Renal pelvis (tissue), 4 donors: ENCODE results near the gene KPTN. TPM values are rescaled to one million over a fixed set of nuclear protein-coding genes. Genes with fewer than 3 reads are reported as not detected.
A peak's percentile ranks its signal among the peaks of the same experiment; 100 is the strongest.

Experiments used
- DNase-seq: peaks from one replicate; pipeline ENCODE4 v3.0.0-alpha.2; 2013
- polyA plus RNA-seq, 3 donors: library from polyadenylated mRNA; unstranded; fragments of 120-200 nt; gene quantifications; one replicate each; pipeline ENCODE4 v1.2.1, GENCODE V29; 2013; ENCODE audit not compliant: insufficient read length in 3 of 3

Gene KPTN
- polyA plus RNA-seq, 3 donors, result 13.8 to 15.9 (median 14.6) TPM

GRCh38 chr19:47436712-47437401 is 47.2 kb downstream of the KPTN start:
- DNase-seq, result no peak

DNA sequence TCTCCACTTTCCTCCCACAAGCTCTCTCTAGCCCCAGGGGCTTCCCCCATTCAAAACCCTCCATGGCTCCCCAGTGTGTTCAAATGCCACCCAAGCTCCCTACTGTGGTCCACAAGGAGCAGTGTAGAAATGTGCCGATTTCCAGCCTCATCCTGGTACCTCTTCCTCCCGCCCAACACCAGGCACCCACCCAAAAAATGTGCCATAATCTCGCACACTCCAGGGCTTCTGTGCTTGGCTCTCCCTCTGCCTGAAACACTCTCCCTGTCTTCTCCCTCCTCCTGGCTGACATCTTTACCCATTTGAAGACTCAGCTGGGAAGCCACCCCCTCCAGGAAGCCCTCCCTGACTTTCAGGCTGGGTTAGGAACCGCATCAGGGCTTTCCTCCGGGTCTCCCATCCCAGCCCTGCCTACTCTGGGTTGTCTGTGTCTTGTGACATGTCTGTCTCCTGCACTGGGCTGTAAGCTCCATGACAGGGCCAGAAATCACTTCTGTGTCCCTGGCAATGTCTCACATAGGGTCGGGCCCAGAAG is 48.1 kb downstream of the KPTN start:
- no peak for DNase-seq

- no peak for DNase-seq
Measured at GRCh38 chr19:47435196-47435595, 48.8 kb downstream of the KPTN start.

GRCh38 chr19:47434088-47434487 is 49.9 kb downstream of the KPTN start:
- DNase-seq, result no peak

- DNase-seq, result no peak
Measured at GRCh38 chr19:47433121-47433520, 50.9 kb downstream of the KPTN start.

- no peak for DNase-seq
Measured at GRCh38 chr19:47432499-47432898, 51.5 kb downstream of the KPTN start.

DNA sequence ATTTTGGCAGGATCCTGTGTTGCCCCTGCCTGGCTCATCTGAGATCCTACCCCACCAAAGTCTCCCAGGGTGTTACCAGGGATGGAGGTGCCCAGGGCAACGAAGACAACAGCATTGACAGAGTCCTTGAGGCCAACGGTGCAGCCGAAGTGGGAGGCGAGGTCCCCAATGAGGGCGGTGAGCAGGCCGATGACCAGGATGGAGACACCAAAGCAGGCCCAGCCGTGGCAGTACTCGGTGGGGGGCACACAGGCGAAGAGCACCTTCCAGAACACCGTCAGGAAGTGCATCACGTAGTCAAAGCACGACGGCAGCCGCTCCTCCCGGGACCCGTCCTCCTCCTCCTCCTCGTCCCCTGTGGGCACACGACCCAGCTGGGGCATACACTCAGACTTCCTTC is 51.9 kb downstream of the KPTN start:
- no peak for DNase-seq

DNA sequence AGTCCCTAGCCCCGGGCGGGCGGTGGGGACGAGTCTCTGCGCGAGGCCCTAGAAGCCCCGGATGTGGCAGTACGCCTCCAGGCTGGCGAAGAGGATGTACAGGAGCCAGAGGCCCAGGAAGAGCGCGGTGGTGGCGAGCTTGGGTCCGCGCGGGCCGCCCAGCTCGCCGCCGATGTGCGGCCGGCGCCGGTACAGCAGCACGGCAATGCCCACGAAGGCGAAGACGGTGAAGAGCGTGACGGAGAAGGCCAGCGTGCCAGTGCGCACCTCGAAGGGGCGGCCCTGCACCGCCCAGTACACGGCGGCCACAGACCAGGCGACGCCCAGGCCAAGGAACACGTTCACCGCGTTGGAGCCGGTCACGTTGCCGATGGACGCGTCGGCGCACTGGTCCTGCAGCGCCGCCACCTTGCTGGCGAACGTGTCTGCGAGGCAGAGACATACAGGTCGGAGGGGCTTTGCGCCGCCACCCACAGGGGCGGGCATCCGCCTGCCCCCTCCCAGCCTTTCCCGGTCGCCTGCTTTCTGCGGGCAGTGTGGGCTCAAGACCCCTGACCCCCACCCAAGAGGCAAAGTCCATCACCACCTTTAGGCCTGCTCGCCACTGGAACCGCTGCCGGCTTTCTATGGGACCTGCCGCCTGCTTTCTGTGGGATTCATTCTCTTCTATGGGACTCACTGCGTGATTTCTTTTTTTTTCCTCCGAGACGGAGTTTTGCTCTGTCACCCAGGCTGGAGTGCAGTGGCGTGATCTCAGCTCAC is 53.8 kb downstream of the KPTN start:
- DNase-seq, result no peak

- DNase-seq, result no peak
Measured at GRCh38 chr19:47429140-47429793, 54.8 kb downstream of the KPTN start.

GRCh38 chr19:47428177-47428894 is 55.7 kb downstream of the KPTN start:
- DNase-seq, result peak; percentile 90

- DNase-seq, result no peak
Measured at GRCh38 chr19:47427241-47428176, 56.5 kb downstream of the KPTN start.

Other genes with a start within 250 kb of the KPTN start
- gene CCDC9, start 227.7 kb downstream of the KPTN start, polyA plus RNA-seq, result 10 to 100 TPM; 25.8 to 30.2 (median 26.0) TPM
- gene INAFM1, start 209.3 kb downstream of the KPTN start, polyA plus RNA-seq, result 10 to 100 TPM in 2 of 3 donors, 1 to 10 TPM in 1; 8.4 to 12.4 (median 11.1) TPM
- 1 to 10 TPM; 2.9 to 7.4 (median 7.1) TPM for gene C5AR1, start 174.4 kb downstream of the KPTN start, polyA plus RNA-seq
- under 1 TPM; 0.28 to 0.47 (median 0.35) TPM for gene C5AR2, start 152.0 kb downstream of the KPTN start, polyA plus RNA-seq
- 10 to 100 TPM; 18.3 to 20.4 (median 18.4) TPM for gene DHX34, start 134.9 kb downstream of the KPTN start, polyA plus RNA-seq
- gene MEIS3, start 64.7 kb downstream of the KPTN start, polyA plus RNA-seq, result 10 to 100 TPM; 16.6 to 24.1 (median 17.7) TPM
- under 1 TPM in 2 of 3 donors, not detected in 1; 0.21 to 0.28 TPM for gene SLC8A2, start 12.3 kb downstream of the KPTN start, polyA plus RNA-seq
- gene NAPA, start 30.8 kb upstream of the KPTN start, polyA plus RNA-seq, result 100 to 1,000 TPM; 152 to 174 (median 169) TPM
- under 1 TPM; 0.20 to 0.40 (median 0.40) TPM for gene ZNF541, start 88.9 kb upstream of the KPTN start, polyA plus RNA-seq
- gene BICRA, start 124.9 kb upstream of the KPTN start, polyA plus RNA-seq, result 10 to 100 TPM; 14.1 to 19.7 (median 17.1) TPM
- 10 to 100 TPM; 26.1 to 42.0 (median 34.8) TPM for gene EHD2, start 229.2 kb upstream of the KPTN start, polyA plus RNA-seq